Endothelial cell of umbilical vein (primary cell): Measurements from ENCODE around the gene LIMA1. TPM values are rescaled to one million over a fixed set of nuclear protein-coding genes. Genes with fewer than 3 reads are reported as not detected.

Experiments
- BruUV-seq: library from RNA; stranded (reverse); fragments of 400-500 nt; replicated peaks from 2 replicates; lab custom pipeline; 2021; lab: Mats Ljungman, UMichigan
- CTCF ChIA-PET: fragments of 300-600, 350-600 bp; sonication (Branson Sonifier 250); formaldehyde crosslinking; loops from one replicate; lab custom pipeline; 2021; ENCODE audit warnings: antibody characterized with exemption, inconsistent platforms; lab: Charles Lee
- POLR2A ChIA-PET: fragments of 300-600, 350-600 bp; sonication (Branson Sonifier 250); formaldehyde crosslinking; loops from one replicate; lab custom pipeline; 2021; ENCODE audit warnings: antibody characterized with exemption, inconsistent platforms; lab: Charles Lee
- DNase-seq: peaks from one replicate; pipeline ENCODE4 v3.0.0-alpha.2; 2011; ENCODE audit warnings: low read depth, low spot score
- FAIRE-seq: peaks from 2 replicates; lab custom pipeline; 2011; peaks lifted over from hg19 to GRCh38; lab: Jason Lieb, UNC
- H2AFZ ChIP-seq: 2 replicates; pipeline ENCODE4 v1.6.0; 2012; ENCODE audit warnings: low read depth, low read length, control low read depth, inconsistent platforms
- H3K27ac ChIP-seq: 2 replicates; pipeline ENCODE4 v1.5.1; 2011; ENCODE audit warnings: low read depth, mild to moderate bottlenecking, control low read depth, low read length, moderate library complexity; ENCODE audit not compliant: insufficient read depth
- H3K27me3 ChIP-seq, 2 experiments: 2 replicates each; pipeline versions ENCODE4 v1.6.0 to v1.6.1; 2011; ENCODE audit warnings: low read length in 2 of 2, mixed read lengths in 1 of 2; ENCODE audit not compliant: control insufficient read depth in 2 of 2, insufficient read depth in 2 of 2
- H3K36me3 ChIP-seq, 2 experiments: 2 replicates in 1 of 2; 3 replicates in 1 of 2; pipeline ENCODE4 v1.5.1; 2011; ENCODE audit warnings: low read length in 2 of 2, mild to moderate bottlenecking in 1 of 2, moderate library complexity in 1 of 2; ENCODE audit not compliant: control insufficient read depth in 2 of 2, insufficient read depth in 2 of 2; ENCODE audit errors: extremely low read depth in 1 of 2
- H3K4me1 ChIP-seq: 3 replicates; pipeline ENCODE4 v1.5.1; 2011; ENCODE audit warnings: mild to moderate bottlenecking, low read length; ENCODE audit not compliant: control insufficient read depth, insufficient read depth; ENCODE audit errors: extremely low read depth
- H3K4me2 ChIP-seq: 2 replicates; pipeline ENCODE4 v1.6.1; 2011; ENCODE audit warnings: low read length, control low read depth, mixed read lengths; ENCODE audit not compliant: insufficient read depth
- H3K4me3 ChIP-seq, 3 experiments: fragments of 200-600 bp in 1 of 3; sonication (generic), shearing (Covaris generic) in 1 of 3; replicated peaks in 1 of 3; 2 replicates each; pipeline ENCODE4 v1.5.1; 2011 to 2016; ENCODE audit warnings: control low read depth in 3 of 3, low read length in 3 of 3, mild to moderate bottlenecking in 2 of 3, inconsistent platforms in 1 of 3, low read depth in 1 of 3, moderate library complexity in 1 of 3; ENCODE audit not compliant: insufficient read depth in 1 of 3
- H3K79me2 ChIP-seq: 2 replicates; pipeline ENCODE4 v1.6.0; 2012; ENCODE audit warnings: low read length, inconsistent platforms; ENCODE audit not compliant: control insufficient read depth, insufficient read depth
- H3K9ac ChIP-seq: replicated peaks from 2 replicates; pipeline ENCODE3; 2011; ENCODE audit warnings: low read length, control low read depth; ENCODE audit not compliant: insufficient read depth; ENCODE audit errors: extremely low read depth
- H3K9me1 ChIP-seq: replicated peaks from 3 replicates; pipeline ENCODE4 v1.6.0; 2011; ENCODE audit warnings: mild to moderate bottlenecking, low read length; ENCODE audit not compliant: control insufficient read depth, insufficient read depth; ENCODE audit errors: extremely low read depth
- H3K9me3 ChIP-seq: replicated peaks from 2 replicates; pipeline ENCODE4 v1.5.1; 2012; ENCODE audit warnings: low read length, inconsistent platforms; ENCODE audit not compliant: control insufficient read depth, insufficient read depth
- H4K20me1 ChIP-seq: replicated peaks from 2 replicates; pipeline ENCODE3; 2011; ENCODE audit warnings: mild to moderate bottlenecking, low read length; ENCODE audit not compliant: control insufficient read depth, insufficient read depth; ENCODE audit errors: extremely low read depth
- CTCF ChIP-seq, 2 donors: IDR thresholded peaks; 1 replicate in 1 of 2; 2 replicates in 1 of 2; pipeline ENCODE4 v1.5.1; 2011; ENCODE audit warnings: low read length in 2 of 2, mild to moderate bottlenecking in 2 of 2, moderate library complexity in 2 of 2, control low read depth in 1 of 2, inconsistent platforms in 1 of 2, low read depth in 1 of 2; ENCODE audit not compliant: insufficient read depth in 1 of 2; ENCODE audit errors: extremely low read depth in 1 of 2
- EZH2 ChIP-seq: IDR thresholded peaks from 2 replicates; pipeline ENCODE4 v1.6.1; 2012; ENCODE audit warnings: borderline replicate concordance, low read depth, mild to moderate bottlenecking, moderate library complexity, low read length, inconsistent platforms; ENCODE audit not compliant: severe bottlenecking
- FOS ChIP-seq: IDR thresholded peaks from 2 replicates; pipeline ENCODE4 v1.6.1; 2011; ENCODE audit warnings: mild to moderate bottlenecking, low read length, moderate library complexity, borderline replicate concordance; ENCODE audit not compliant: insufficient read depth
- GATA2 ChIP-seq: IDR thresholded peaks from 2 replicates; pipeline ENCODE4 v1.7.0; 2011; ENCODE audit warnings: low read depth, mild to moderate bottlenecking, moderate library complexity, mixed read lengths, low read length; ENCODE audit not compliant: insufficient read length, insufficient read depth
- JUN ChIP-seq: IDR thresholded peaks from 2 replicates; pipeline ENCODE4 v1.6.1; 2011; ENCODE audit warnings: borderline replicate concordance, low read depth; ENCODE audit not compliant: insufficient read length, insufficient read depth
- MAX ChIP-seq: IDR thresholded peaks from 2 replicates; pipeline ENCODE4 v1.6.1; 2011; ENCODE audit not compliant: insufficient read depth, insufficient read length
- MYC ChIP-seq: IDR thresholded peaks from one replicate; pipeline ENCODE4 v1.6.1; 2011; ENCODE audit warnings: mild to moderate bottlenecking, low read depth, low read length
- POLR2A ChIP-seq: IDR thresholded peaks from 2 replicates; pipeline ENCODE4 v1.6.1; 2012; ENCODE audit warnings: low read depth, mild to moderate bottlenecking, control low read depth, low read length
- POLR2AphosphoS5 ChIP-seq: IDR thresholded peaks from 2 replicates; pipeline ENCODE4 v1.6.1; 2012; ENCODE audit warnings: low read depth, mild to moderate bottlenecking, control low read depth, low read length, moderate library complexity; ENCODE audit not compliant: insufficient read depth
- dilution Hi-C: fragments of 300-500 bp; cut with MboI; formaldehyde crosslinking; loops from one replicate; pipeline ENCODE4 v1.15.0; 2019; ENCODE audit warnings: low sequenced_read_pairs; ENCODE audit not compliant: extremely low pct_ligation_motif_present
- intact Hi-C: fragments of 100-400 bp; cut with micrococcal nuclease; formaldehyde crosslinking; loops from one replicate; pipeline ENCODE4 v1.10.0; 2022
- polyA plus RNA-seq, 4 experiments: library from polyadenylated mRNA; depleted of rRNA in 3 of 4; stranded (reverse) in 3 of 4; unstranded in 1 of 4; fragments of >200 nt; gene quantifications; 2 replicates each; pipeline versions ENCODE4 v1.2.1 to v1.2.3, GENCODE V29; 2011 to 2012; ENCODE audit warnings: missing spikeins in 1 of 4
- total RNA-seq: library from RNA; stranded (reverse); gene quantifications from 2 replicates; pipeline ENCODE4 v1.2.3, GENCODE V29; 2021

The LIMA1 gene
- total and polyA plus RNA-seq, 2 donors (not counting 3 experiments of a cell fraction or from before 2014, with no cell fraction given): 35.0 to 87.3 TPM

GRCh38 chr12:50282721-50283228, 545 bp downstream of the LIMA1 start:
- ChIA-PET CTCF (interaction anchor here (1.0 to 2.7 kb wide), 11 partner anchors 10 to 171 kb away, joined by 3 to 27 read pairs (median 4); partner anchors contain the start of gene COX14), POLR2A (no interaction called here)
- FAIRE-seq: no peak

More at GRCh38 chr12:50282721-50283228, 545 bp downstream of the LIMA1 start:
- no peaks in the 10 kb centered on the region for H3K27me3 ChIP-seq
- peak overlapping the region; percentile 43 to 76 (median 52) for H3K4me3 ChIP-seq
- no TSS peak for BruUV-seq
- intact Hi-C loops: loop anchor here (1.0 kb wide), 2 partner anchors 60 to 85 kb away; no protein-coding TSS in a partner anchor
- peaks cover 15% of the 10 kb centered on the region for H3K4me1 ChIP-seq
- H3K27ac ChIP-seq: no peak overlapping the region
- dilution Hi-C loops: no loop called here
- TF ChIP-seq EZH2: no peak
- no peak for TF ChIP-seq POLR2AphosphoS5
- no peak for TF ChIP-seq FOS
- no peak for TF ChIP-seq CTCF (IDR thresholded peaks at IDR 0.05; ENCODE audit: extremely low read depth in 1 of 2, insufficient read depth in 1 of 2, low read depth in 1 of 2, low read length in 2 of 2)
- no peak for TF ChIP-seq MAX
- no peak for TF ChIP-seq POLR2A
- TF ChIP-seq MYC: no peak
- no peak for TF ChIP-seq JUN
- TF ChIP-seq GATA2: no peak
- peak overlapping the region; percentile 30 for H3K9ac ChIP-seq
- H2AFZ ChIP-seq: peak overlapping the region; percentile 98
- no peaks in the 10 kb centered on the region for H4K20me1 ChIP-seq
- H3K79me2 ChIP-seq: no peaks in the 10 kb centered on the region
- no peaks in the 10 kb centered on the region for H3K36me3 ChIP-seq
- no peaks in the 10 kb centered on the region for H3K9me3 ChIP-seq
- H3K4me2 ChIP-seq: peak overlapping the region; percentile 87
- peak; percentile 61 for DNase-seq
- no peaks in the 10 kb centered on the region for H3K9me1 ChIP-seq
